SK-N-MC (cell line): ENCODE results near the gene AKAP6.

Experiments used
- DNase-seq: peaks from one replicate; pipeline ENCODE4 v3.0.0-alpha.2; 2011; ENCODE audit warnings: low read depth, low spot score
- H3K27ac ChIP-seq: fragments of 200-600 bp; sonication (generic); 2 replicates; pipeline ENCODE4 v1.5.1; 2016; ENCODE audit warnings: mixed run types
- H3K36me3 ChIP-seq: fragments of 200-600 bp; sonication (generic); 2 replicates; pipeline ENCODE4 v1.6.1; 2017; ENCODE audit warnings: antibody characterized with exemption, low read length, mixed read lengths; ENCODE audit not compliant: insufficient read depth
- H3K4me3 ChIP-seq: fragments of 200-600 bp; sonication (generic); 2 replicates; pipeline ENCODE4 v1.5.1; 2016
- H3K9ac ChIP-seq: fragments of 200-600 bp; sonication (generic); 2 replicates; pipeline ENCODE4 v1.8.0; 2017; ENCODE audit warnings: mixed run types, mixed read lengths; ENCODE audit not compliant: insufficient read length
- H3K9me3 ChIP-seq: fragments of 200-600 bp; sonication (generic); 2 replicates; pipeline ENCODE4 v1.6.1; 2017; ENCODE audit warnings: low read depth, mild to moderate bottlenecking, antibody characterized with exemption, low read length, moderate library complexity, mixed read lengths
- EZH2 ChIP-seq: fragments of 200-600 bp; sonication (generic); IDR thresholded peaks from one replicate; pipeline ENCODE4 v1.6.1; 2017; ENCODE audit warnings: antibody characterized with exemption
- FOXP2 ChIP-seq: optimal IDR thresholded peaks from 2 replicates; pipeline ENCODE3; 2011; ENCODE audit warnings: mild to moderate bottlenecking, moderate library complexity; ENCODE audit not compliant: insufficient read depth; ENCODE audit errors: extremely low read length, control extremely low read depth
- POLR2AphosphoS5 ChIP-seq: IDR thresholded peaks from 2 replicates; pipeline ENCODE4 v1.6.1; 2012; ENCODE audit warnings: mild to moderate bottlenecking, low read depth, low read length, borderline replicate concordance

Gene AKAP6

DNA sequence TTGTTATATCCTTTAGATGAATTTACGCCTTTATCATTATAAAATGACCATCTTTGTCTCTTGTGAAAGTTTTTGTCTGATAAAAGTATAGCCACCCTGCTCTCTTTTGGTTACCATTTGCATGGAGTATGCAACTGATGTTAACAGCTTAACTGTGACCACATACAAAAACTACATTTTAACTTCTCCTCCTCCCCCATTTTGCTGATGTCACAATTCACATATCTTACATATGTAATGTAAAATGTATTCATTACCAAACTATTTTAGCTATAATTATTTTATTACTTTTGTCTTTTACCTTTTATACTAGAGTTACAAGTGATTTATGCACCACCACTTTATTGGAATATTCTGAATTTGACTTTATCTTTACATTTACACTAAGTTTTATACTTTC lies 425.1 kb downstream of the AKAP6 start:
- Histone ChIP-seq H3K27ac (no peak overlapping the region), H3K36me3 (no peaks in the 10 kb centered on the region), H3K9me3 (no peaks in the 10 kb centered on the region), H3K4me3 (no peak overlapping the region), H3K9ac (no peak overlapping the region)
- TF ChIP-seq POLR2AphosphoS5 (no peak), FOXP2 (no peak), EZH2 (no peak)
- DNase-seq, result no peak

DNA sequence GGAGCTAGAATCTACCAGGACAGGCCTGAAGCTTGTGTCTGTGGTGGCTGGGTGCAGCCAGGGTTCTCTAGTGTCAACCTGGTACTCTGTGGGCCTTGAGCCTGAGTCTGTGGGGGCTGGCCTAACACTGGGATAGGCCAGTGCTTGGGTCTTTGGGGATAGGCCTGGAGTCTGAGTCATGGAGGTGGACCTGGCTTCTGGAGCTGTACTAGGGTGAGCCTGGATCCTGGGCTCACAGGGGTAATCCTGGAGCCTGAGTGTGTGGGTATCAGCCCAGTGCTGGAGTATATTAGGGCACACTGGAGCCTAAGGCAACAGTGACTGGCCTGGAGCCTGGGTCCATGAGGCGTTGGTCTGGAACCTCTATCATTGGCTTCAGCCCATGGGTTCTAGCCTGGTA lies 427.1 kb downstream of the AKAP6 start:
- no peak overlapping the region for H3K4me3 ChIP-seq
- H3K36me3 ChIP-seq, result no peaks in the 10 kb centered on the region
- no peak overlapping the region for H3K9ac ChIP-seq
- H3K27ac ChIP-seq, result no peak overlapping the region
- DNase-seq, result no peak
- TF ChIP-seq FOXP2 (no peak), POLR2AphosphoS5 (no peak), EZH2 (no peak)
- H3K9me3 ChIP-seq, result no peaks in the 10 kb centered on the region

DNA sequence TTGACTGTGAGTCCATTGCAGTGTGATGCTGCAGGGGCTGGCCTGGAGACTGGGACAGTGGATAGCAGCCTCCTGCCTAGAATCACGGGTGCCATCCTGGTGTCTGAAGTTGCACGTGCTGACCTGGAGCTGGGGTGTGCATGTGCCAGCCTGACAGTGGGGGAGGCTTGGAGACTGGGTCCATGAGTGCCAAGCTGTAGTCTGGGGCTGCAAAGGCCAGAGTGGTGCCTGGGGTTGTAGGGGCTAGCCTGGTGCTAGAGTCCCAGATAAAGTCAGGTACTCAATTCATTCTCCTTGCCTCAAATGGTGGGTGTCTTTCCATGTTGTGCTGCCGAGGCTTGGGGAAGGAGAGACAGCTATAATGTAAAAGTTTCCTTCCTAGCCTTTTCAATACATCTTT lies 427.7 kb downstream of the AKAP6 start:
- TF ChIP-seq POLR2AphosphoS5, result no peak
- no peak for TF ChIP-seq EZH2
- no peak for TF ChIP-seq FOXP2
- Histone ChIP-seq H3K4me3 (no peak overlapping the region), H3K27ac (no peak overlapping the region), H3K9ac (no peak overlapping the region), H3K36me3 (no peaks in the 10 kb centered on the region), H3K9me3 (no peaks in the 10 kb centered on the region)
- no peak for DNase-seq

DNA sequence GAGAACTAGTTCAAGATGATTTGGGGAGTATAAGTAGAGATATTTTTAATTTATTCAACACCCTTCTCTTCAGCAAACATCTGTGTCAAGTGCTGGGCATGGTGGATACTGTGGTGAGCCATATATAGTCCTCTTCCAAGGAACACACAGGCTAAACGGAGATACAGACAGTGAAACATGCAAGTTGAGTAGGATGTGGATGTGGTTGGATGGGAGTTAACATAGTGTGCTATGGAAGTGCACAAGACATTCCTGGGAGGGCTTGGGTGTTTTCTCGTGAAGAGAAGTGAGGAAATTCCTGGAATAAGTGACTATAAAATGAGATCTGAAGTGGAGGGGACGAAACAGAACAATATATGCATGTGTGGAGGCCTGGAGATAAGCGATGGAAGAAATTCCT lies 428.5 kb downstream of the AKAP6 start:
- Histone ChIP-seq H3K36me3 (no peaks in the 10 kb centered on the region), H3K27ac (no peak overlapping the region), H3K4me3 (no peak overlapping the region), H3K9ac (no peak overlapping the region), H3K9me3 (no peaks in the 10 kb centered on the region)
- DNase-seq, result no peak
- TF ChIP-seq EZH2, result no peak

DNA sequence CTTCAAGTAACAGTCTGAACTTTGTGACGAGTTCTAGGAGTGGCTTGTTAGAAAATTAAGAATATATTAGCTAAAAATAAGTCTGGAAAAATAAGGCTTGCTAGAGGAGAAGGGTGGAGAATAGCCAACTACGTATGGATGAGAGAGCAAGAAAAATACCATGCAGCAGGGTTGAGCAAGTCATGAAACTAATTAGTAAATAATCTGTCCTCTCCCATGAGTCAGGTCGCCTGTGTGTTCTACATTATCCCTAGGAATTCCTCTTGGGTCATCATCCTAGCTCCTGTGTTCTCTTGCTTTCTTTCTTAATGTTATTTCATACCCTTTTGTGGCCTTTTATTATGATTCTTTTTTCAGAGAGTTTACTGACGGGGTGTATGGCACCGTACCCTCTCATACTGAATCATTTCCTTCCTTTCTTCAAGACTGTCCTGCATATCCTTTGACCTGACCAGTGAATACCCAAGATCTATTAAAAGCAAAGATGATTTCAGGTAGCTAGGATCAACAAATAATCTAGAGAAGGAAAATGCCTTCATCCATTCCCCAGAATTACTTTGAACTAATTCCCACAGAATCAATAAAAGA lies 432.4 kb downstream of the AKAP6 start:
- no peak for TF ChIP-seq FOXP2
- TF ChIP-seq POLR2AphosphoS5, result no peak
- TF ChIP-seq EZH2, result no peak
- no peak for DNase-seq
- no peak overlapping the region for H3K27ac ChIP-seq
- no peak overlapping the region for H3K4me3 ChIP-seq
- no peaks in the 10 kb centered on the region for H3K9me3 ChIP-seq
- H3K36me3 ChIP-seq, result no peaks in the 10 kb centered on the region
- H3K9ac ChIP-seq, result no peak overlapping the region

DNA sequence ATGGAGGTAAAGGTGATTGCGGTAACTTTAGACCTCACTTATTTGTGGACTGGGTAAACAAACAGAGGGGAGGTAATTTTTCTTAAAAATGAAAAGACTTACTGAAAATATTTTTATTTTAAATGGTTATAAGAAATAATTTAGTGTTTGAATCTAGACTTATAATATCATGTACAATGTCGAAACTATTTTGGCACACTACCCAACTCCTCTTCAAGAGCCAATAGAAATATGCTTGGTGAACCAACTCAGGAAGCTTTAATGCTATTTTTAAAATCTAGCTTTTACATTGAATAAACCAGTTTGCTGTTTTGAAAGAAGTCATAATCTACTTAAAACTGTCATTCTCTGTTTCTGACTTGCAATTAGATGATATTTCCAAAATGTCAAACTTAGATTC lies 433.8 kb downstream of the AKAP6 start:
- H3K27ac ChIP-seq, result no peak overlapping the region
- no peaks in the 10 kb centered on the region for H3K9me3 ChIP-seq
- TF ChIP-seq POLR2AphosphoS5, result no peak
- no peaks in the 10 kb centered on the region for H3K36me3 ChIP-seq
- H3K9ac ChIP-seq, result no peak overlapping the region
- H3K4me3 ChIP-seq, result no peak overlapping the region
- no peak for DNase-seq

DNA sequence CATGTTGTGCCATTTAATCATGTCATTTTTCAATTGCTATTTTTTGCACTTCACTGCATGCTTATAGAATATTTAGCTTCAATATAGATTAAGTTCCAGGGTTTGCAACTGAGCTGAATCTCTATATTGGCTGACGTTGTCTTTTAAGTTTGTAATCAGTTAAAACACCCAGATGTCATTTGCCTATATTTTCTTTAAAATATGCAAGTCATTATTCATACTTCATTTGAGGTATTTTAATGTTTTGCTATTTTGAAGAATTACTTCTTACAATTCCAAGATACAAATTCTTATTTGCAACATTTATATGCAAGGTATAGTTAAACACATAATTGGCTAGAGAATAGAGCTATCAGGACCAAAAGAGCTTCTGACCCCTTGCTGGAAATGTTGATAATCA lies 434.6 kb downstream of the AKAP6 start:
- Histone ChIP-seq H3K36me3 (no peaks in the 10 kb centered on the region), H3K27ac (no peak overlapping the region), H3K4me3 (no peak overlapping the region), H3K9ac (no peak overlapping the region), H3K9me3 (no peaks in the 10 kb centered on the region)
- no peak for DNase-seq
- no peak for TF ChIP-seq FOXP2
- TF ChIP-seq POLR2AphosphoS5, result no peak
- TF ChIP-seq EZH2, result no peak

DNA sequence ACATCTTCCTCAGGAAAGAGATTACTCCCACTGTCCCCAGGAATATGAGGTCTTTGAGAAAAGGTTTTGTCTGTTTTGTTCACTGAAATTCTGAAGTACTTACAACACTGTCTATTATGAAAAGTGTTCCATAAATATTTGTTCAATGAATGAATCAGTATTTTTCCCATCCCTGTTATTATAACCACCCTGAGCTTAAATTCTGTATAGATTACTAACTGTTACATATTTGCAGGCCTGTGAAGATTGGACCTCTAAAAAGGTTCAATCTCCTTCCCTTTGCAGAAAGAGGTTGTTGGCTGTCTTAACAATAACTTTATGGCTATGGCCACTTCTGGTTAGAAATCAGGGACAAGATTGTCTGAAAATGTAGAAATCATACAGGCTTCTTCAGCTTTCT lies 435.0 kb downstream of the AKAP6 start:
- H3K27ac ChIP-seq, result no peak overlapping the region
- H3K9ac ChIP-seq, result no peak overlapping the region
- H3K4me3 ChIP-seq, result no peak overlapping the region
- no peak for DNase-seq
- H3K9me3 ChIP-seq, result no peaks in the 10 kb centered on the region
- TF ChIP-seq POLR2AphosphoS5 (no peak), EZH2 (no peak), FOXP2 (no peak)
- no peaks in the 10 kb centered on the region for H3K36me3 ChIP-seq

DNA sequence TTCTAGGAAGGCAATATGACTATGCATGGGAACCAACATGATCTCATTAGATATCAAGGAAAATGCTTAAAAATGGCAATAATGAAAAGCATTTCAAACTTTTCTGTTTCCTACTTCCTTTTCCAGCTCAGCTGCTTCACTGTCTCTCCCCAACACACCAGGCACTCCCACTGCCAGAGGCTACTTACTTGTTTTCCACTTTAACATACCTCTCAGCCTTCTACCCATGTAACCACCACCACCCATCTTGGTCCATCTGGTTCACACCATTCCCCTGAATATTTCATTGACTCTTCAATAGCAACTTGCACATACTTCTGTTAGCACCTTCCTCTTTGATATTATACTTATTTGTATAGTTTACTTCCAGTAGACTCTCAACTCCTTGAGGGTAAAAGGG lies 441.3 kb downstream of the AKAP6 start:
- TF ChIP-seq POLR2AphosphoS5, result no peak
- no peak for TF ChIP-seq EZH2
- TF ChIP-seq FOXP2, result no peak
- H3K9ac ChIP-seq, result no peak overlapping the region
- H3K4me3 ChIP-seq, result no peak overlapping the region

DNA sequence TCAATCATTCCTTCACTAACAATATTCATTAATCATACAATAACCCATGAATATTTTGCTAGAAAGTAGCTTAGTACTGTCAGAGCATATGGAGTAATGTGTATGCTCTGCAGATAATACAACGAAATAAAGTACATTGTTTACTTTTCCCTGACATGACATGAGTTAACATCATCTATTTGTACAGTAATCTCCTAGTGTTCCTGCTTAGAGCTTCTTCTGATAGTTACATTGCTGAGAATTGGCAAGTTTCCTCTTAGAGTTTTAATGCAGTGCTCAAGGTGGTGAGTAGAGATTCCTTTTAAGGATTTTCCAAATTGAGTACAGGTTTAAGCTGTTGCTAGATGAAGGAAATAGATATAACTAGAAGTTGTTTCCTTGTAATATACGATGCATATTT lies 445.1 kb downstream of the AKAP6 start:
- Histone ChIP-seq H3K9ac (no peak overlapping the region), H3K36me3 (no peaks in the 10 kb centered on the region), H3K4me3 (no peak overlapping the region), H3K27ac (no peak overlapping the region), H3K9me3 (no peaks in the 10 kb centered on the region)
- DNase-seq, result no peak
- TF ChIP-seq FOXP2 (no peak), POLR2AphosphoS5 (no peak), EZH2 (no peak)

More for the DNA sequence above, 441.3 kb downstream of the AKAP6 start:
- no peaks in the 10 kb centered on the region for H3K36me3 ChIP-seq
- H3K27ac ChIP-seq, result no peak overlapping the region
- DNase-seq, result no peak
- no peaks in the 10 kb centered on the region for H3K9me3 ChIP-seq

DNA sequence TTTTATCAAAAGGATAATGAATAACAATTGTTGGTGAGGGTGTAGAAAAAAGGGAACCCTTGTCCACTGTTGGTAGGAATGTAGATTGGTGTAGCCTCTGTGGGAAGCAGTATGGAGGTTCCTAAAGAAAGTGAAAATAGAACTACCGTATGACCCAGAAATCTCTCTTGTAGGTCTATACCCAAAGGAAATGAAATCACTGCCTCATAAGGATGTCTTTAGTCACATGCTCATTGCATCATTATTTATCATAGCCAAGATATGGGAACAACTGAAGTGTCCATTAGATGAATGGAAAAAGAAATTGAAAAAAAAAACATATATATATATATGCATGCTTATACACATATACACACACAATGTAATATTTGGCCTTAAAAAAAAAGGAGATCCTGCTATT lies 450.7 kb downstream of the AKAP6 start:
- Histone ChIP-seq H3K9ac (no peak overlapping the region), H3K27ac (no peak overlapping the region), H3K4me3 (no peak overlapping the region), H3K36me3 (no peaks in the 10 kb centered on the region), H3K9me3 (no peaks in the 10 kb centered on the region)
- no peak for DNase-seq
- TF ChIP-seq POLR2AphosphoS5 (no peak), EZH2 (no peak), FOXP2 (no peak)
